HEK293 (cell line): ENCODE measurements around the gene RPS6KA2.

Experiments used
- CTCF ChIP-seq: fragments of 450-650 bp; formaldehyde crosslinking; IDR thresholded peaks from 2 replicates; pipeline ENCODE4 v1.5.1; 2016; ENCODE audit warnings: missing biosample characterization, missing genetic modification characterization
- FEZF1 ChIP-seq: fragments of 450-650 bp; formaldehyde crosslinking; IDR thresholded peaks from 2 replicates; pipeline ENCODE4 v1.5.1; 2016; ENCODE audit warnings: missing biosample characterization, missing genetic modification characterization
- KLF1 ChIP-seq: fragments of 450-650 bp; formaldehyde crosslinking; IDR thresholded peaks from 2 replicates; pipeline ENCODE4 v1.5.1; 2016; ENCODE audit warnings: missing biosample characterization, missing genetic modification characterization
- MZF1 ChIP-seq: fragments of 450-650 bp; formaldehyde crosslinking; IDR thresholded peaks from 2 replicates; pipeline ENCODE4 v1.5.1; 2017; ENCODE audit warnings: missing biosample characterization, missing genetic modification characterization, borderline replicate concordance
- ZNF121 ChIP-seq: fragments of 450-650 bp; formaldehyde crosslinking; IDR thresholded peaks from 2 replicates; pipeline ENCODE4 v1.5.1; 2016; ENCODE audit warnings: missing biosample characterization, missing genetic modification characterization
- ZNF146 ChIP-seq: fragments of 450-650 bp; formaldehyde crosslinking; IDR thresholded peaks from 2 replicates; pipeline ENCODE4 v1.5.1; 2016; ENCODE audit warnings: missing biosample characterization, missing genetic modification characterization
- ZNF274 ChIP-seq, 2 experiments: fragments of 200-500 bp in 1 of 2; fragments of 450-650 bp in 1 of 2; sonication (Bioruptor generic) in 1 of 2; formaldehyde crosslinking in 1 of 2; IDR thresholded peaks; 2 replicates each; pipeline versions ENCODE4 v1.5.1 to v1.6.1; 2014 to 2016; ENCODE audit warnings: borderline replicate concordance in 1 of 2, inconsistent platforms in 1 of 2, low read length in 1 of 2, missing biosample characterization in 1 of 2, missing genetic modification characterization in 1 of 2
- ZNF660 ChIP-seq: fragments of 450-650 bp; IDR thresholded peaks from 2 replicates; pipeline ENCODE4 v1.5.1; 2018; ENCODE audit warnings: missing biosample characterization, mild to moderate bottlenecking, missing genetic modification characterization
- ZNF830 ChIP-seq: fragments of 450-650 bp; IDR thresholded peaks from 2 replicates; pipeline ENCODE4 v1.5.0; 2018; ENCODE audit warnings: missing biosample characterization, missing genetic modification characterization, low read depth, mild to moderate bottlenecking, moderate library complexity
- TF ChIP-seq, protein P1 (sequence below): fragments of 450-650 bp; formaldehyde crosslinking; IDR thresholded peaks from 2 replicates; pipeline ENCODE4 v1.5.1; 2016; ENCODE audit warnings: missing biosample characterization, missing genetic modification characterization
- TF ChIP-seq, protein P2 (sequence below): fragments of 450-650 bp; formaldehyde crosslinking; optimal IDR thresholded peaks from 2 replicates; pipeline ENCODE3; 2016; ENCODE audit warnings: missing biosample characterization, mild to moderate bottlenecking, missing genetic modification characterization

DNA sequence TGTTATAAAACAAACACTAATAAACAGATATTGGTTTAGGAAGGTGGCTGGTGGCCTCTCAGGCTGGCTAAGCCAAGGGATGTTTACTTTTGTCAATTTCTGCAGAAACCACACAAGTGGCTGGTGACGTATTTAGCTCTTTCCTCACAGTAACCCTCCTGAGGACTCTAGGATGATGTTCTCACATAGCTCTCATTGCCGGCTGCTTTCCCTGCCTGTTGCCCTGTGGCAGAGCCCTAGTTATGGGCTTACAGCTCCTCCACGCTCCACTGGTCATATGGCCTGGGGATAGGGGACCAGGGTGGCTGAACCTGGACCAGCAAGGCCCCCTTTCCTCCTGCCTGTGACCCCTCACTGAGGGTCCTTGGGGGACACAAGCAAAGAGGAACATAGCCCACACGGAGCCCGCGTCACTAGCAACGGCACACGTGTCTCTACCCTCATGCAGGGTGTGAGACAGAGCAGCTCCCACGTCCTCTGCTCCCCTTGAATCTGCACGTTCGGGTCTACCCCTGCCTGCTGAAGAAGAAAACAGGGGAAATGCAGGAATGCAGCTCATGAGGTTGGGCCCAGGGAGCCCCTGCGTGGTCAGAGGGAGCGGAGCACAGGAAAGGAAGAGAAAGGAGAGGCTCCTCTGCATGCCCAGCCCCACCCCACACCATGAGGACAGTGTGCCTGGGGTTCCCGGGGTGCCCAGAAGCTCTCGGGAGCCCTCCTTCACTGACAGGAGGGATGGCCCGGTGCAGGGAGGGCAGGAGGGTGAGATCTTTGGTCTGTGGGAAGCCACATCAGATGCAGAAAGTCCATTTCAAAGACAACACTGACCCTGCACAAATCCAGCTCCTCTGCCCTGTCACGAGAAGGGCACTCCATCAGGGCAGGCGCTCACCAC, 54.4 kb downstream of the RPS6KA2 start:
- TF ChIP-seq CTCF (tag by site-specific recombination) = no peak
- TF ChIP-seq KLF1 (tag by site-specific recombination) = no peak
- no peak for TF ChIP-seq ZNF121 (tag by site-specific recombination)
- no peak for TF ChIP-seq ZNF146 (tag by site-specific recombination)
- TF ChIP-seq, protein P1, sequence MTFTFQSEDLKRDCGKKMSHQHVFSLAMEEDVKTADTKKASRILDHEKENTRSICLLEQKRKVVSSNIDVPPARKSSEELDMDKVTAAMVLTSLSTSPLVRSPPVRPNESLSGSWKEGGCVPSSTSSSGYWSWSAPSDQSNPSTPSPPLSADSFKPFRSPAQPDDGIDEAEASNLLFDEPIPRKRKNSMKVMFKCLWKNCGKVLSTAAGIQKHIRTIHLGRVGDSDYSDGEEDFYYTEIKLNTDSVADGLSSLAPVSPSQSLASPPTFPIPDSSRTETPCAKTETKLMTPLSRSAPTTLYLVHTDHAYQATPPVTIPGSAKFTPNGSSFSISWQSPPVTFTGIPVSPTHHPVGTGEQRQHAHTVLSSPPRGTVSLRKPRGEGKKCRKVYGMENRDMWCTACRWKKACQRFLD (tag by site-specific recombination) = no peak
- no peak for TF ChIP-seq ZNF830 (tag by site-specific recombination)
- TF ChIP-seq, protein P2, sequence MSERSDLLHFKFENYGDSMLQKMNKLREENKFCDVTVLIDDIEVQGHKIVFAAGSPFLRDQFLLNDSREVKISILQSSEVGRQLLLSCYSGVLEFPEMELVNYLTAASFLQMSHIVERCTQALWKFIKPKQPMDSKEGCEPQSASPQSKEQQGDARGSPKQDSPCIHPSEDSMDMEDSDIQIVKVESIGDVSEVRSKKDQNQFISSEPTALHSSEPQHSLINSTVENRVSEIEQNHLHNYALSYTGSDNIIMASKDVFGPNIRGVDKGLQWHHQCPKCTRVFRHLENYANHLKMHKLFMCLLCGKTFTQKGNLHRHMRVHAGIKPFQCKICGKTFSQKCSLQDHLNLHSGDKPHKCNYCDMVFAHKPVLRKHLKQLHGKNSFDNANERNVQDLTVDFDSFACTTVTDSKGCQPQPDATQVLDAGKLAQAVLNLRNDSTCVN (tag by site-specific recombination) = no peak
- no peak for TF ChIP-seq MZF1 (tag by site-specific recombination)
- TF ChIP-seq ZNF274 (IDR thresholded peaks at IDR 0.05; ENCODE audit: low read length) = no peak
- no peak for TF ChIP-seq ZNF274 (tag by site-specific recombination; IDR thresholded peaks at IDR 0.05; ENCODE audit: borderline replicate concordance)
- TF ChIP-seq FEZF1 (tag by site-specific recombination) = no peak
- TF ChIP-seq ZNF660 (tag by site-specific recombination) = no peak
